Adrenal gland (tissue), 5 donors: Measurements from ENCODE around the gene HOXB1.

Experiments used
- POLR2A ChIP-seq, 2 donors: fragments of 450-650 bp; IDR thresholded peaks; one replicate each; pipeline ENCODE4 v1.6.1; 2017; ENCODE audit warnings: antibody characterized with exemption in 2 of 2, mild to moderate bottlenecking in 2 of 2, moderate library complexity in 1 of 2
- TF ChIP-seq, protein P1 (sequence below), 6 experiments: fragments of 450-650 bp in 4 of 6; fragments of 200-600 bp in 2 of 6; sonication (generic) in 1 of 6; IDR thresholded peaks; 1 replicate in 5 of 6; 2 replicates in 1 of 6; pipeline versions ENCODE4 v1.5.1 to v1.8.0; 2016 to 2021; ENCODE audit warnings: antibody characterized with exemption in 6 of 6, mild to moderate bottlenecking in 2 of 6, moderate library complexity in 1 of 6
- donor health status: DM: no; HTN: no; CAD: no.

DNA sequence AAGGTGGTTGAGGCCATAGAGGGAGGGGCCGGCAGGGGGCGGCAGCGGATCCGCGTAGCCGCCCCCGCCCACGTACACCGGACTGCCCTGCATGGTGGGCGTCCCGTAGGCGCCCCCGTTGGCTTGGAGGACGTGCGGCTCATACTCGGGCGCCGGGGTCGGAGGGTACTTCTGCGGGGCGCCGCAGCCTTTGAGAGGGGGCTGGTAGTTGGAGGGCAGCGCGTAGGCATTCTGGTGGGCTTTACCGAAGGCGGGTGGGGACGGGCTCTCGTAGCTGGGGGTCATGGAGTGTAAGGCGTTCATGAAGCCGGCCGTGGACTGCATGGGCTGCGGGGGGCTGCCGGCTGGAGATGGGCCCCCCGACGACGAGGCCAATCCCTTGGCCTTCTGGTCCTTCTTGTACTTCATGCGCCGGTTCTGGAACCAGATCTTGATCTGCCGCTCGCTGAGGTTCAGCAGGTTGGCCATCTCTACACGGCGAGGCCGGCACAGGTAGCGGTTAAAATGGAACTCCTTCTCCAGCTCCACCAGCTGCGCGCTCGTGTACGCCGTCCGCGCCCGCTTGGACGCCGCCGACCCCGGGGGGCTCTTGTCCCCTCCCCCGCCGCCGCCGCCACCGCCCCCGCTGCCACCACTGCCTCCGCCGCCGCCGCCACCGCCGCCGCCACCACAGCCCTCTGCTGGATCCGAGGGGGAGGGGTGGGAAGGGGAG is 19.8 kb upstream of the HOXB1 start:
- TF ChIP-seq POLR2A (IDR thresholded peaks at IDR 0.05): no peak
- TF ChIP-seq, protein P1, sequence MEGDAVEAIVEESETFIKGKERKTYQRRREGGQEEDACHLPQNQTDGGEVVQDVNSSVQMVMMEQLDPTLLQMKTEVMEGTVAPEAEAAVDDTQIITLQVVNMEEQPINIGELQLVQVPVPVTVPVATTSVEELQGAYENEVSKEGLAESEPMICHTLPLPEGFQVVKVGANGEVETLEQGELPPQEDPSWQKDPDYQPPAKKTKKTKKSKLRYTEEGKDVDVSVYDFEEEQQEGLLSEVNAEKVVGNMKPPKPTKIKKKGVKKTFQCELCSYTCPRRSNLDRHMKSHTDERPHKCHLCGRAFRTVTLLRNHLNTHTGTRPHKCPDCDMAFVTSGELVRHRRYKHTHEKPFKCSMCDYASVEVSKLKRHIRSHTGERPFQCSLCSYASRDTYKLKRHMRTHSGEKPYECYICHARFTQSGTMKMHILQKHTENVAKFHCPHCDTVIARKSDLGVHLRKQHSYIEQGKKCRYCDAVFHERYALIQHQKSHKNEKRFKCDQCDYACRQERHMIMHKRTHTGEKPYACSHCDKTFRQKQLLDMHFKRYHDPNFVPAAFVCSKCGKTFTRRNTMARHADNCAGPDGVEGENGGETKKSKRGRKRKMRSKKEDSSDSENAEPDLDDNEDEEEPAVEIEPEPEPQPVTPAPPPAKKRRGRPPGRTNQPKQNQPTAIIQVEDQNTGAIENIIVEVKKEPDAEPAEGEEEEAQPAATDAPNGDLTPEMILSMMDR (IDR thresholded peaks at IDR 0.05): no peak
